Heart left ventricle (tissue), 13 donors: ENCODE measurements around the gene FOXP1.

Source experiments
- CTCF ChIP-seq, 12 donors: fragments of 200-600 bp; sonication (generic) in 4 of 12; IDR thresholded peaks; one replicate each; pipeline versions ENCODE4 v1.5.0 to v1.8.0; 2018 to 2022; ENCODE audit warnings: antibody characterized with exemption in 12 of 12, mild to moderate bottlenecking in 5 of 12
- POLR2A ChIP-seq, 2 donors: fragments of 450-650 bp; IDR thresholded peaks; one replicate each; pipeline ENCODE4 v1.6.1; 2017; ENCODE audit warnings: antibody characterized with exemption in 2 of 2, mild to moderate bottlenecking in 2 of 2, moderate library complexity in 2 of 2
- donor health status: ischemic (EF 13 %, LVEDD 7.1; RV severe dilation, severe dysfunction).
- donor health status: DM: no; HTN: yes; CAD: no.
- donor health status: DM: no; HTN: no; CAD: no.
- donor health status: ischemic (EF 25% LVEDD 6.9; RV normal size, moderate dysfunction).
- donor health status: ischemic (EF 25% LVEDD 5.7; RV mildly dilated, moderate dysfunction).
- donor health status: ischemic (EF 35%, LVEDD 5.7; RV mildly dilated, moderate dysfunction).
- donor health status: nonischemic (EF 11% LVEDD 7.7; RV severe dilation, severe dysfunction).
- donor health status: DM: yes; HTN: yes; CAD: no.
- donor health status: PGD.
- donor health status: ischemic (EF 29% LVEDD 5.4; RV normal size, mild dysfunction).
- donor health status: nonischemic (EF 23%, LVEDD 6.1; RV moderate dilation, normal function).

GRCh38 chr3:71277341-71277740 is 306.2 kb downstream of the FOXP1 start:
- no peak for TF ChIP-seq CTCF (IDR thresholded peaks at IDR 0.05)
- TF ChIP-seq POLR2A (IDR thresholded peaks at IDR 0.05): no peak
